Glutamatergic neuron (in vitro differentiated cells): ENCODE data around the gene ABCD1. TPM values are rescaled to one million over a fixed set of nuclear protein-coding genes. Genes with fewer than 3 reads are reported as not detected.

Experiments used
- DNase-seq: peaks from one replicate; pipeline ENCODE4 v3.0.0; 2022
- H3K27ac Mint-ChIP-seq: one replicate; pipeline ENCODE4 v1.8.0; 2020; ENCODE audit warnings: mild to moderate bottlenecking, mixed read lengths, inconsistent platforms; ENCODE audit not compliant: unreplicated experiment
- H3K27me3 Mint-ChIP-seq: one replicate; pipeline ENCODE4 v1.8.0; 2020; ENCODE audit warnings: mild to moderate bottlenecking, moderate library complexity, mixed read lengths, inconsistent platforms; ENCODE audit not compliant: unreplicated experiment
- H3K36me3 Mint-ChIP-seq: one replicate; pipeline ENCODE4 v1.8.0; 2020; ENCODE audit warnings: mild to moderate bottlenecking, mixed read lengths, inconsistent platforms; ENCODE audit not compliant: unreplicated experiment
- H3K4me1 Mint-ChIP-seq: one replicate; pipeline ENCODE4 v1.8.0; 2020; ENCODE audit warnings: mild to moderate bottlenecking, low read depth, mixed read lengths, inconsistent platforms; ENCODE audit not compliant: unreplicated experiment
- H3K4me3 Mint-ChIP-seq: one replicate; pipeline ENCODE4 v1.8.0; 2020; ENCODE audit warnings: mild to moderate bottlenecking, mixed read lengths, inconsistent platforms; ENCODE audit not compliant: unreplicated experiment
- H3K9me3 Mint-ChIP-seq: one replicate; pipeline ENCODE4 v1.8.0; 2020; ENCODE audit warnings: mild to moderate bottlenecking, moderate library complexity, mixed read lengths, inconsistent platforms; ENCODE audit not compliant: unreplicated experiment
- CTCF ChIP-seq: fragments of 200-600 bp; sonication (generic); IDR thresholded peaks from one replicate; pipeline ENCODE4 v1.5.0; 2021; ENCODE audit not compliant: partially characterized antibody, unreplicated experiment
- total RNA-seq: library from RNA; stranded (reverse); fragmentation: NEBNext Ultra II Directional; extraction: Animal tissue kit (Norgen Biotek cat#: 25700); gene quantifications from one replicate; pipeline ENCODE4 v1.2.1, GENCODE V29; 2021; ENCODE audit not compliant: unreplicated experiment

The ABCD1 gene
- total RNA-seq, 1 donor from 2014 or later: 13.5 TPM

GRCh38 chrX:153709726-153710674 is 14.7 kb upstream of the ABCD1 start:
- no peaks in the 10 kb centered on the region for H3K9me3 Mint-ChIP-seq
- DNase-seq: no peak
- H3K36me3 Mint-ChIP-seq: no peaks in the 10 kb centered on the region
- TF ChIP-seq CTCF: no peak
- peaks cover 3% of the 10 kb centered on the region for H3K27me3 Mint-ChIP-seq
- H3K27ac Mint-ChIP-seq: no peak overlapping the region
- peaks cover 3% of the 10 kb centered on the region for H3K4me1 Mint-ChIP-seq
- no peak overlapping the region for H3K4me3 Mint-ChIP-seq

- Mint-ChIP-seq H3K4me1 (no peaks in the 10 kb centered on the region), H3K4me3 (no peak overlapping the region), H3K27ac (no peak overlapping the region), H3K27me3 (peaks cover 2% of the 10 kb centered on the region), H3K9me3 (no peaks in the 10 kb centered on the region), H3K36me3 (no peaks in the 10 kb centered on the region)
- TF ChIP-seq CTCF: no peak
- no peak for DNase-seq
Observed at GRCh38 chrX:153714256-153714655, 10.4 kb upstream of the ABCD1 start.

GRCh38 chrX:153717445-153717844 is 7.2 kb upstream of the ABCD1 start:
- H3K27me3 Mint-ChIP-seq: peaks cover 2% of the 10 kb centered on the region
- no peak for DNase-seq
- no peaks in the 10 kb centered on the region for H3K36me3 Mint-ChIP-seq
- no peak for TF ChIP-seq CTCF
- peaks cover 5% of the 10 kb centered on the region for H3K4me1 Mint-ChIP-seq
- H3K27ac Mint-ChIP-seq: no peak overlapping the region
- H3K9me3 Mint-ChIP-seq: peaks cover 3% of the 10 kb centered on the region
- H3K4me3 Mint-ChIP-seq: no peak overlapping the region

- no peak for DNase-seq
- H3K27me3 Mint-ChIP-seq: peaks cover 2% of the 10 kb centered on the region
- peaks cover 5% of the 10 kb centered on the region for H3K4me1 Mint-ChIP-seq
- no peak for TF ChIP-seq CTCF
- no peak overlapping the region for H3K27ac Mint-ChIP-seq
- H3K9me3 Mint-ChIP-seq: peaks cover 3% of the 10 kb centered on the region
- no peaks in the 10 kb centered on the region for H3K36me3 Mint-ChIP-seq
- H3K4me3 Mint-ChIP-seq: no peak overlapping the region
Observed at GRCh38 chrX:153719238-153719637, 5.4 kb upstream of the ABCD1 start.

GRCh38 chrX:153719701-153720100 is 5.0 kb upstream of the ABCD1 start:
- H3K4me1 Mint-ChIP-seq: peaks cover 5% of the 10 kb centered on the region
- peaks cover 3% of the 10 kb centered on the region for H3K9me3 Mint-ChIP-seq
- no peak overlapping the region for H3K4me3 Mint-ChIP-seq
- H3K27ac Mint-ChIP-seq: no peak overlapping the region
- TF ChIP-seq CTCF: no peak
- DNase-seq: no peak
- peaks cover 2% of the 10 kb centered on the region for H3K27me3 Mint-ChIP-seq
- no peaks in the 10 kb centered on the region for H3K36me3 Mint-ChIP-seq
